GM12892 (cell line): Measurements from ENCODE around the gene POP5.

ENCODE experiments used
- POLR2A ChIP-seq: IDR thresholded peaks from 2 replicates; pipeline ENCODE4 v1.6.1; 2011; ENCODE audit warnings: low read depth, low read length, control low read depth
- POLR2AphosphoS5 ChIP-seq: IDR thresholded peaks from 2 replicates; pipeline ENCODE4 v1.6.1; 2011; ENCODE audit warnings: low read depth, low read length, control low read depth
- TAF1 ChIP-seq: IDR thresholded peaks from 2 replicates; pipeline ENCODE4 v1.6.1; 2011; ENCODE audit warnings: low read depth, mild to moderate bottlenecking, control low read depth, low read length, borderline replicate concordance

DNA sequence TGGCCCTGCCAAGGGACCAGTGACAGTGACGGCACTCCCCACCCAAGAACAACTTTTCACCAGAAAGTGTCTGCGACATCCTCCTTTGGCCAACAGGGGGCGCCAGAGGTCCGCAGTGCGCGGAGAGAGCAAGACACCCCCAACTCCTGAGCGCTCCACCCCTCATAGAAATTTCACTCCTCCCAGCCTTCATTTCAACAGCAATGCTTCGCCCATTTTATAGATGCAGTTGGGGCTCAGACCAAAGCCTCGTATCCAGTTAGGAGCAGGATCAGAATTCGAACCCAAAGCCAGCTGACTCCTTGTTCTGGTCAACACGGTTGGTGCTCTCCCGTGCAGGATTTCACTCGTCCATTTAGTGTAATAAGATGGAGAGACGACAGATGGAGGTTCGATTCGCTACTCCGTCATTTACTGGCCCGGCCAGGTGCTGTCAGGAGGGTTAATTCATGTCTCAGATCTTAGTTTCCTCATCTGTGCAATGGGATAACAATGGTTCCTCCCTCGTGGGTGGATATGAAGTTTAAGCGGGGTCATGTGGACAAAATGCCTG lies 2.4 kb upstream of the POP5 start:
- TF ChIP-seq POLR2A (no peak), TAF1 (no peak), POLR2AphosphoS5 (no peak)
